Fibroblast of pulmonary artery (primary cell): ENCODE data around the gene GSG1L.

Source experiments
- DNase-seq: peaks from one replicate; pipeline ENCODE4 v3.0.0-alpha.2; 2010; ENCODE audit warnings: low read depth
- H3K4me3 ChIP-seq: replicated peaks from 2 replicates; pipeline ENCODE4 v1.5.1; 2011; ENCODE audit warnings: low read depth, mild to moderate bottlenecking, control low read depth, low read length, moderate library complexity
- CTCF ChIP-seq: IDR thresholded peaks from 2 replicates; pipeline ENCODE4 v1.5.1; 2011; ENCODE audit warnings: mild to moderate bottlenecking, control low read depth, low read length, inconsistent platforms; ENCODE audit errors: missing control alignments

GSG1L gene

GRCh38 chr16:27860091-27860490 is 203.4 kb downstream of the GSG1L start:
- no peak overlapping the region for H3K4me3 ChIP-seq
- no peak for TF ChIP-seq CTCF
- no peak for DNase-seq

GRCh38 chr16:27859020-27859419 is 204.5 kb downstream of the GSG1L start:
- H3K4me3 ChIP-seq: no peak overlapping the region
- no peak for TF ChIP-seq CTCF
- DNase-seq: no peak

GRCh38 chr16:27853651-27854050 is 209.9 kb downstream of the GSG1L start:
- no peak overlapping the region for H3K4me3 ChIP-seq
- no peak for DNase-seq
- no peak for TF ChIP-seq CTCF

- DNase-seq: no peak
- TF ChIP-seq CTCF: no peak
- no peak overlapping the region for H3K4me3 ChIP-seq
Measured at GRCh38 chr16:27853101-27853500, 210.4 kb downstream of the GSG1L start.

GRCh38 chr16:27852681-27853080 is 210.8 kb downstream of the GSG1L start:
- DNase-seq: no peak
- TF ChIP-seq CTCF: no peak
- H3K4me3 ChIP-seq: no peak overlapping the region

- DNase-seq: no peak
- no peak overlapping the region for H3K4me3 ChIP-seq
- no peak for TF ChIP-seq CTCF
Measured at GRCh38 chr16:27852116-27852515, 211.4 kb downstream of the GSG1L start.

- no peak overlapping the region for H3K4me3 ChIP-seq
- no peak for TF ChIP-seq CTCF
- DNase-seq: no peak
Measured at GRCh38 chr16:27851586-27851985, 211.9 kb downstream of the GSG1L start.
